Transverse colon (tissue), 4 donors: Measurements from ENCODE around the gene CTH. TPM values are rescaled to one million over a fixed set of nuclear protein-coding genes. Genes with fewer than 3 reads are reported as not detected.

Source experiments
- DNase-seq: peaks from one replicate; pipeline ENCODE4 v3.0.0-alpha.2; 2019
- H3K27ac ChIP-seq, 4 donors: fragments of 200-600 bp; sonication (generic); 2 replicates each; pipeline ENCODE4 v1.5.1; 2016 to 2018; ENCODE audit warnings: inconsistent platforms in 4 of 4
- H3K27me3 ChIP-seq: fragments of 200-600 bp; sonication (generic); 2 replicates; pipeline ENCODE4 v1.5.1; 2017; ENCODE audit warnings: inconsistent platforms
- H3K36me3 ChIP-seq, 4 donors: fragments of 200-600 bp; sonication (generic); 2 replicates each; pipeline ENCODE4 v1.5.1; 2017 to 2019; ENCODE audit warnings: inconsistent platforms in 4 of 4
- H3K4me1 ChIP-seq, 4 donors: fragments of 200-600 bp; sonication (generic); 2 replicates each; pipeline ENCODE4 v1.5.1; 2017 to 2020; ENCODE audit warnings: inconsistent platforms in 4 of 4
- H3K4me3 ChIP-seq, 4 donors: fragments of 200-600 bp; sonication (generic); 1 replicate in 1 of 4; 2 replicates in 3 of 4; pipeline versions ENCODE4 v1.5.1 to v1.6.1; 2017 to 2019; ENCODE audit warnings: inconsistent platforms in 4 of 4
- H3K9me3 ChIP-seq, 2 donors: fragments of 200-600 bp; sonication (generic); 2 replicates each; pipeline ENCODE4 v1.5.1; 2017 to 2019; ENCODE audit warnings: inconsistent platforms in 2 of 2
- EP300 ChIP-seq: sonication (generic); formaldehyde crosslinking; IDR thresholded peaks from one replicate; pipeline ENCODE4 v1.6.1; 2017; ENCODE audit warnings: antibody characterized with exemption, low read depth
- POLR2A ChIP-seq: fragments of 450-650 bp; IDR thresholded peaks from one replicate; pipeline ENCODE4 v1.6.1; 2016; ENCODE audit warnings: antibody characterized with exemption, mild to moderate bottlenecking, moderate library complexity
- POLR2AphosphoS5 ChIP-seq, 3 donors: sonication (generic); formaldehyde crosslinking; IDR thresholded peaks; one replicate each; pipeline ENCODE4 v1.6.1; 2016; ENCODE audit warnings: antibody characterized with exemption in 3 of 3
- WGBS, 2 donors: methylation state at CpG; one replicate each; pipeline ENCODE4 v1.1.5; 2018; ENCODE audit warnings: low coverage in 1 of 2; 5-methylcytosine and 5-hydroxymethylcytosine counted together
- in situ Hi-C, 4 donors: fragments of 200-750 bp; cut with MboI; loops; one replicate each; pipeline versions ENCODE4 v1.15.0 to v1.15.1; 2017; ENCODE audit warnings: low sequenced_read_pairs in 3 of 4, low pct_ligation_motif_present in 1 of 4, low pct_unique_long_range_greater_than_20kb in 1 of 4
- intact Hi-C: fragments of 100-400 bp; cut with DNase I; formaldehyde crosslinking; loops from one replicate; pipeline ENCODE4 v1.15.1; 2023; ENCODE audit warnings: low total_unique reads
- total RNA-seq, 4 donors: library from RNA; depleted of rRNA; stranded (reverse); fragments of >200 nt; gene quantifications; one replicate each; pipeline ENCODE4 v1.1.0, GENCODE V29; 2016
- TF ChIP-seq, protein P1 (sequence below), 5 experiments: fragments of 200-600 bp in 3 of 5; fragments of 450-650 bp in 2 of 5; sonication (generic) in 3 of 5; IDR thresholded peaks; 1 replicate in 2 of 5; 2 replicates in 3 of 5; pipeline ENCODE4 v1.5.1; 2016 to 2017; ENCODE audit warnings: antibody characterized with exemption in 5 of 5, inconsistent platforms in 3 of 5, mild to moderate bottlenecking in 2 of 5, moderate library complexity in 1 of 5

Gene CTH
- total RNA-seq, 4 donors from 2014 or later, result 1.9 to 8.6 (median 3.4) TPM; not detected in 1

DNA sequence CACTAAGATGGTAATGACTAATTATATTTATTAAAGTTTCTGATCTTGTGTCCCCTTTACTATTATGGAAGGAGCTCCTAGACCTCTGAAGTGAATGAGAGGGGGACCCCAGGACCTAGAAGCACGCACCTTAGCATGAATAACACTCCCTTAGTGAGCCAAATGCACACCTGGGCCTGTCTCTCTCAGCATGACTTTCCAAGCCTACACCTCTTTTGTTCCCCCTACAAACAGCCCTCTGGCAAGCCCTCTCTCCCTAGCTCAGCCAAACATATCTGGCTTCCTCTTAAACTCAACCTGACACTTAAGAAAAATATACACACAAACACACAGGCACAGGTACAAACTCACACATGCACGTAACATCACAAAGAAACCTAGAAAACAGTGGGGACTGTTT, 7.3 kb upstream of the CTH start:
- H3K27ac ChIP-seq, result no peak overlapping the region
- in situ Hi-C loops, result no loop called here
- no peaks in the 10 kb centered on the region for H3K36me3 ChIP-seq
- H3K9me3 ChIP-seq, result no peaks in the 10 kb centered on the region
- H3K4me1 ChIP-seq, result no peaks in the 10 kb centered on the region
- no peak overlapping the region for H3K4me3 ChIP-seq
- TF ChIP-seq POLR2AphosphoS5 (IDR thresholded peaks at IDR 0.05) (no peak), EP300 (no peak), POLR2A (no peak)
- TF ChIP-seq, protein P1, sequence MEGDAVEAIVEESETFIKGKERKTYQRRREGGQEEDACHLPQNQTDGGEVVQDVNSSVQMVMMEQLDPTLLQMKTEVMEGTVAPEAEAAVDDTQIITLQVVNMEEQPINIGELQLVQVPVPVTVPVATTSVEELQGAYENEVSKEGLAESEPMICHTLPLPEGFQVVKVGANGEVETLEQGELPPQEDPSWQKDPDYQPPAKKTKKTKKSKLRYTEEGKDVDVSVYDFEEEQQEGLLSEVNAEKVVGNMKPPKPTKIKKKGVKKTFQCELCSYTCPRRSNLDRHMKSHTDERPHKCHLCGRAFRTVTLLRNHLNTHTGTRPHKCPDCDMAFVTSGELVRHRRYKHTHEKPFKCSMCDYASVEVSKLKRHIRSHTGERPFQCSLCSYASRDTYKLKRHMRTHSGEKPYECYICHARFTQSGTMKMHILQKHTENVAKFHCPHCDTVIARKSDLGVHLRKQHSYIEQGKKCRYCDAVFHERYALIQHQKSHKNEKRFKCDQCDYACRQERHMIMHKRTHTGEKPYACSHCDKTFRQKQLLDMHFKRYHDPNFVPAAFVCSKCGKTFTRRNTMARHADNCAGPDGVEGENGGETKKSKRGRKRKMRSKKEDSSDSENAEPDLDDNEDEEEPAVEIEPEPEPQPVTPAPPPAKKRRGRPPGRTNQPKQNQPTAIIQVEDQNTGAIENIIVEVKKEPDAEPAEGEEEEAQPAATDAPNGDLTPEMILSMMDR (IDR thresholded peaks at IDR 0.05), result no peak
- no peak for DNase-seq
- intact Hi-C loops, result no loop called here
- H3K27me3 ChIP-seq, result no peaks in the 10 kb centered on the region
- WGBS, 2 donors, result 84 to 96% methylated on average over 2 of the region's 2 CpGs

DNA sequence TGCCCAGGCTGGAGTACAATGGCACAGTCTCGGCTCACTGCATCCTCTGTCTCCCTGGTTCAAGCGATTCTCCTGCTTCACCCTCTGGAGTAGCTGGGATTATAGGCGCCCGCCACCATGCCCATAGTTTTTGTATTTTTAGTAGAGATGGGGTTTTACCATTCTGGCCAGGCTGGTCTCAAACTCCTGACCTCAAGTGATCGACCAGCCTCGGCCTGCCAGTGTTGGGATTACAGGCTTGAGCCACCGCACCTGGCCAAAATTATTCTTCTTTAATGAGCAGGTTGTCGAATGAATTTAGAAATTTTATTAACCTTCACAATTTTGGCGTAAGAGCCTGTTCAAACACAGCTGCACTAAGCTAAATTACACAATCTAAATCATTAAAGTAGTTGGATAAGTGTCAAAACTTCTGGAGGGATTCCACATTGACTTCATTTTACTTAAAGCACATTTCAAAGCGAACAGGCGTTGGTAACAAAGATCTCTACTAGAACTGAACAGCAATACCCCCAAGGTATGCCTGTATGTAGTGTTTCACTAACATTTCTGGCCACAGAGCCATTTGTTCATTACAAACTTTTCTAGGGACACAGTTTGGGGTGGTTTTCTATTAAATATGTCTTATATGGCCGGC, 5.2 kb upstream of the CTH start:
- no peak overlapping the region for H3K27ac ChIP-seq
- no peaks in the 10 kb centered on the region for H3K36me3 ChIP-seq
- 75 to 76% methylated on average over 5 to 12 of the region's 12 CpGs for WGBS, 2 donors
- in situ Hi-C loops (no loop called here), intact Hi-C loops (no loop called here)
- no peak overlapping the region for H3K4me3 ChIP-seq
- no peaks in the 10 kb centered on the region for H3K9me3 ChIP-seq
- TF ChIP-seq, protein P1 (IDR thresholded peaks at IDR 0.05), result no peak
- TF ChIP-seq POLR2A, result no peak
- no peak for TF ChIP-seq EP300
- no peak for TF ChIP-seq POLR2AphosphoS5 (IDR thresholded peaks at IDR 0.05)
- no peaks in the 10 kb centered on the region for H3K27me3 ChIP-seq
- no peak for DNase-seq
- peaks cover 0 to 7% (median 6%) of the 10 kb centered on the region in 4 donors for H3K4me1 ChIP-seq

DNA sequence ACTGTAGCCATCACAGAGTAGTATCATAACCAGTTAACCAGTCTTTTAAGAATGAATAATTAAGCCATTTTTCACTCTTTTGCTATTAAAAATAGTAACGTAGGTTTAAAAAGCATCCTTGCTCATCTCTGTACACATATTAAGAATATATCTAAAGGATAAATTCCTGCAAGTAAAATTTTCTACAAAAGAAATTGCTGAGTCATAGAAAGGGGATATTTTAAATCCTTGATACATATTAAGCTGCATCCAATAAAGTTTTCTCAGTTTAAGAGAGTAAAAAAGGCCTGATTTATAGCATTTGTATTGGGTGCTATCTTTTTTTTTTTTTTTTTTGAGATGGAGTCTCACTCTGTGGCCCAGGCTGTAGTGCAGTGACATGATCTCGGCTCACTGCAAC, 1.9 kb upstream of the CTH start:
- DNase-seq, result no peak
- H3K27me3 ChIP-seq, result no peaks in the 10 kb centered on the region
- TF ChIP-seq, protein P1 (IDR thresholded peaks at IDR 0.05), result no peak
- TF ChIP-seq POLR2A (no peak), POLR2AphosphoS5 (IDR thresholded peaks at IDR 0.05) (no peak)
- no peaks in the 10 kb centered on the region for H3K36me3 ChIP-seq
- peaks cover 0 to 20% (median 19%) of the 10 kb centered on the region in 4 donors for H3K4me1 ChIP-seq
- no peak overlapping the region for H3K27ac ChIP-seq
- 93 to 98% methylated on average over 2 of the region's 2 CpGs for WGBS, 2 donors
- in situ Hi-C loops (no loop called here), intact Hi-C loops (no loop called here)
- H3K9me3 ChIP-seq, result no peaks in the 10 kb centered on the region
- H3K4me3 ChIP-seq, result no peak overlapping the region

DNA sequence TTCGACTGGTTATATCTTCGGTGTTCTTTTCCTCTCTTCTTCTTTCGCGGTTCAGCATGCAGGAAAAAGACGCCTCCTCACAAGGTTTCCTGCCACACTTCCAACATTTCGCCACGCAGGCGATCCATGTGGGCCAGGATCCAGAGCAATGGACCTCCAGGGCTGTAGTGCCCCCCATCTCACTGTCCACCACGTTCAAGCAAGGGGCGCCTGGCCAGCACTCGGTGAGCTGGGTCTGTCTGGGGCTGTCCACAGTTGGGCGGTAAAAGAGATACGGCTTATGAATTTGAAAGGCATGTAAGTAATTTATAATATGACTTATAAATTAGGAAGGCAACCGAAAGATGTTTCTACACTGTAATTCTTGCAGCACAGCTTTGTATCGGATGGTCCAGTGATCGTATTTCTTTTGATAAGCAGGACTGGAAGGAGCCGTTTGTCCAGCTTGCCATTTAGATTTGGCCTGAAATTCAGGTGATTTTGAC, 334 bp downstream of the CTH start:
- WGBS, 2 donors, result 1 to 2% methylated on average over 6 to 17 of the region's 17 CpGs
- TF ChIP-seq POLR2A, result no peak
- no peak for TF ChIP-seq POLR2AphosphoS5 (IDR thresholded peaks at IDR 0.05)
- TF ChIP-seq EP300, result no peak
- TF ChIP-seq, protein P1 (IDR thresholded peaks at IDR 0.05), result no peak
- H3K27ac ChIP-seq, result peak overlapping the region; percentile 88 to 94 (median 92)
- H3K4me1 ChIP-seq, result peaks cover 0 to 20% (median 19%) of the 10 kb centered on the region in 4 donors
- DNase-seq, result no peak
- intact Hi-C loops (no loop called here), in situ Hi-C loops (loop anchor here in 1 of 4 donors (10.0 kb wide), 1 partner anchor 57 kb away; the partner anchor contains the start of gene ANKRD13C)
- peak overlapping the region; percentile 56 to 69 (median 60) for H3K4me3 ChIP-seq
- H3K9me3 ChIP-seq, result no peaks in the 10 kb centered on the region
- H3K27me3 ChIP-seq, result no peaks in the 10 kb centered on the region
- no peaks in the 10 kb centered on the region for H3K36me3 ChIP-seq
